ENCODE measurements around the gene GALNTL6.
"Not testable (repeated sequence)": the region's sequence is repeated elsewhere in the genome, so short reads cannot be mapped to it uniquely, and the experiment has no call there.

GALNTL6 gene

GRCh38 chr4:173018446-173018845 lies 1205.2 kb downstream of the GALNTL6 start:
- DNase-seq (ENCODE audit: low spot score), result no peak

- DNase-seq (ENCODE audit: low spot score), result no peak
Measured at GRCh38 chr4:173019664-173020063, 1206.5 kb downstream of the GALNTL6 start.

GRCh38 chr4:173021746-173022573 lies 1208.8 kb downstream of the GALNTL6 start:
- DNase-seq (ENCODE audit: low spot score), result not testable (repeated sequence)

- DNase-seq (ENCODE audit: low spot score), result no peak
Measured at GRCh38 chr4:173024203-173024602, 1211.0 kb downstream of the GALNTL6 start.

- DNase-seq (ENCODE audit: low spot score), result peak; percentile 61
Measured at GRCh38 chr4:173025131-173025530, 1211.9 kb downstream of the GALNTL6 start.

GRCh38 chr4:173037242-173037641 lies 1224.0 kb downstream of the GALNTL6 start:
- no peak for DNase-seq (ENCODE audit: low spot score)

- DNase-seq (ENCODE audit: low spot score), result no peak
Measured at GRCh38 chr4:173038192-173038896, 1225.1 kb downstream of the GALNTL6 start.

GRCh38 chr4:173039617-173040577 lies 1226.7 kb downstream of the GALNTL6 start:
- no peak for DNase-seq (ENCODE audit: low spot score)

GRCh38 chr4:173041482-173041881 lies 1228.3 kb downstream of the GALNTL6 start:
- DNase-seq (ENCODE audit: low spot score), result no peak

GRCh38 chr4:173042139-173042538 lies 1228.9 kb downstream of the GALNTL6 start:
- not testable (repeated sequence) for DNase-seq (ENCODE audit: low spot score)

GRCh38 chr4:173044340-173044739 lies 1231.1 kb downstream of the GALNTL6 start:
- no peak for DNase-seq (ENCODE audit: low spot score)

GRCh38 chr4:173045571-173045970 lies 1232.4 kb downstream of the GALNTL6 start:
- DNase-seq (ENCODE audit: low spot score), result no peak

GRCh38 chr4:173046144-173046543 lies 1232.9 kb downstream of the GALNTL6 start:
- DNase-seq (ENCODE audit: low spot score), result no peak

GRCh38 chr4:173046818-173047217 lies 1233.6 kb downstream of the GALNTL6 start:
- no peak for DNase-seq (ENCODE audit: low spot score)

GRCh38 chr4:173051232-173051631 lies 1238.0 kb downstream of the GALNTL6 start:
- no peak for DNase-seq (ENCODE audit: low spot score)

- DNase-seq (ENCODE audit: low spot score), result peak; percentile 18
Measured at GRCh38 chr4:173051716-173052115, 1238.5 kb downstream of the GALNTL6 start.

- no peak for DNase-seq (ENCODE audit: low spot score)
Measured at GRCh38 chr4:173052439-173052838, 1239.2 kb downstream of the GALNTL6 start.

GRCh38 chr4:173056271-173056670 lies 1243.1 kb downstream of the GALNTL6 start:
- no peak for DNase-seq (ENCODE audit: low spot score)

- no peak for DNase-seq (ENCODE audit: low spot score)
Measured at GRCh38 chr4:173056710-173057109, 1243.5 kb downstream of the GALNTL6 start.

GRCh38 chr4:173057442-173057841 lies 1244.2 kb downstream of the GALNTL6 start:
- no peak for DNase-seq (ENCODE audit: low spot score)

- no peak for DNase-seq (ENCODE audit: low spot score)
Measured at GRCh38 chr4:173057901-173058300, 1244.7 kb downstream of the GALNTL6 start.

- DNase-seq (ENCODE audit: low spot score), result no peak
Measured at GRCh38 chr4:173061160-173061559, 1248.0 kb downstream of the GALNTL6 start.

Data from hepatic stellate cell (primary cell).